Measurements from ENCODE around the gene HCFC1R1. TPM values are rescaled to one million over a fixed set of nuclear protein-coding genes. Genes with fewer than 3 reads are reported as not detected.

Gene HCFC1R1
- total and polyA plus RNA-seq, 2 experiments from 2014 or later, result 30.2 to 192 TPM

DNA sequence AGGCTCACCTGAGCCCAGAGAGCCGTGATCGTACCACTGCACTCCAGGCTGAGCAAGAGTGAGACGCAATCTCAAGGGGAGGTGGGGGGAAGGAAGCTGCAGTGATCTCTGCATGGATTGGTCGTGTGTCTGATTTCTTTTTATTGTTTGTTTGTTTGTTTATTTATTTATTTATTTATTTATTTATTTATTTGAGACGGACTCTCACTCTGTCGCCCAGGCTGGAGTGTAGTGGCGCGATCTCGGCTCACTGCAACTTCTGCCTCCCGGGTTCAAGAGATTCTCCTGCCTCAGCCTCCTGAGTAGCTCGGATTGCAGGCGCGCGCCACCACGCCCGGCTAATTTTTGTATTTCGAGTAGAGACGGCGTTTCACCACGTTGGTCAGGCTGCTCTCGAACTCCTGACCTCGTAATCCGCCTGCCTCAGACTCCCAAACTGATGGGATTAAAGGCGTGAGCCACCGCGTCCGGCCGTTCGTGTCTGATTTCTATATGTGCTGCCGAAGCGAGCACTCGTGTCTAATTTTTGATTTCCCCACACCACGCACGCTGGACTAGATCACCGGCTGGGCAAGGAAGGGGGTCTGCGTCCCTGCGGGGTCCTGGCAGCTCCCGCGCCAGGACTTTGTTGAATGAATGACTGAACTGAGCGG, 4.0 kb downstream of the HCFC1R1 start (continued):
- no peak for TF ChIP-seq JUNB (IDR thresholded peaks at IDR 0.05; ENCODE audit: unreplicated experiment)
- TF ChIP-seq POLR2AphosphoS5 (IDR thresholded peaks at IDR 0.05; ENCODE audit: low read depth), result no peak
- no peak for TF ChIP-seq REST (IDR thresholded peaks at IDR 0.05; ENCODE audit: unreplicated experiment)
- no peak for TF ChIP-seq ZNF331 (CRISPR knock-in tag; IDR thresholded peaks at IDR 0.05; ENCODE audit: low read depth)

DNA sequence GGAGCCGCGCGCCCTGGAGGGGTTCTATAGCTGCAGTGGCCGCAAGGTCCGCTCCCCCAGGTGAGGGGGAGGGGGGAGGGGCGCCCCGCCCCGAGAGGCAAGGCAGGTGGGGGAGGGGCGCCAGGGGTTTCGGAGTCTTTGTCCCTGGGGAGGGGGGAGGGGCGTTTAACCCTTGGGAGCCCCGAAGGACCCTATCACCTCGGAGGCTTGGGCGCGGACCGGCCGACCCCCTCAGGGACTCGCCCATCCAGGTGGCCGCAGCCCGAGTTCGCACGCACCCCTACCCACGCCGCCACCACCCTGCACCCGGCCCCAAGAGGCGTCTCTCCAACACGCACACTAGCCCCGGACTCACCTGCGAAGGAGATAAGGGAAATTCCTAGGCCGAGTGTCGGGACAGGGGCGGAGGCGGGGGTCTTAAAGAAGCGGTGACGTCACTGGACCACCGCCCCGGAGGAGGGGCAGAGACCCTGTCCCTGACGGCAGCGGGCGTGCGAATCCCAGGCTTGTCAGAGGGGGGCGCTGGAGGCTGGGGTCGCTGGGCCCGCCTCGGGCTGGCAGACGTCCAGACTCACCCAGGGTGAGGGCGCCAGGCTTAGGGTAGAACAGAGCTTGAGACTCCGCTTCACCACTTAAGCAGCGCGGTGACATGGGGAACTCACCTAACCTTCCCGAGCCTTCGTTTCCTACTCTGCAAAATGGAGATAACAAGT, 5.8 kb downstream of the HCFC1R1 start, which contains the start of gene CLDN6:
TSS of gene CLDN6 (minus strand) at position 390 of the 713 bp plus-strand sequence. CDS start 2,162 bp downstream, outside the sequence.
- Histone ChIP-seq H3K36me3 (ENCODE audit: insufficient read depth) (no peaks in the 10 kb centered on the region), H3K79me2 (replicated peaks; ENCODE audit: insufficient read depth) (peaks cover 39% of the 10 kb centered on the region), H3K4me3 (peak within 1 kb of the TSS; percentile 99), H3K4me2 (peak within 1 kb of the TSS; percentile 99), H4K20me1 (replicated peaks; ENCODE audit: insufficient read depth) (peaks cover 36% of the 10 kb centered on the region), H3K27ac (ENCODE audit: low read depth) (peak within 1 kb of the TSS; percentile 99), H3K27me3 (ENCODE audit: insufficient read depth) (no peaks in the 10 kb centered on the region; the same call in 1 of the 2 replicates), H3K4me1 (ENCODE audit: insufficient read depth) (peaks cover 62% of the 10 kb centered on the region), H3F3A (replicated peaks; ENCODE audit: low read depth) (peaks cover 59% of the 10 kb centered on the region), H3K9me2 (ENCODE audit: insufficient read depth) (no peaks in the 10 kb centered on the region), H2AFZ (no peak within 1 kb of the TSS)
- peak; percentile 19 for ATAC-seq
- Mint-ChIP-seq H3K9me3 (peaks cover 7% of the 10 kb centered on the region; the same call in 2 of the 3 replicates), H3K27me3 (ENCODE audit: insufficient read depth, low read depth, poor library complexity) (peaks cover 49% of the 10 kb centered on the region), H3K36me3 (ENCODE audit: low read depth) (peaks cover 49% of the 10 kb centered on the region), H3K4me1 (peaks cover 57% of the 10 kb centered on the region), H3K4me3 (peak within 1 kb of the TSS; percentile 95), H3K27ac (peak within 1 kb of the TSS; percentile 99)
- DNase-seq (ENCODE audit: low spot score), result peak; percentile 98
- TF ChIP-seq STAT1 (IDR thresholded peaks at IDR 0.05; ENCODE audit: unreplicated experiment) (no peak), EZH2 (IDR thresholded peaks at IDR 0.05; ENCODE audit: low read depth, unreplicated experiment) (no peak), REST (IDR thresholded peaks at IDR 0.05; ENCODE audit: unreplicated experiment) (no peak), CREB1 (CRISPR knock-in tag; IDR thresholded peaks at IDR 0.05; ENCODE audit: low read depth) (peak; percentile 99), ZNF114 (CRISPR knock-in tag; IDR thresholded peaks at IDR 0.05) (no peak), EZH2phosphoT487 (IDR thresholded peaks at IDR 0.05; ENCODE audit: unreplicated experiment) (no peak), NANOG (IDR thresholded peaks at IDR 0.05; ENCODE audit: borderline replicate concordance) (no peak), ZNF331 (CRISPR knock-in tag; IDR thresholded peaks at IDR 0.05; ENCODE audit: low read depth) (no peak), JUNB (IDR thresholded peaks at IDR 0.05; ENCODE audit: unreplicated experiment) (no peak)
- TF ChIP-seq, protein P1, sequence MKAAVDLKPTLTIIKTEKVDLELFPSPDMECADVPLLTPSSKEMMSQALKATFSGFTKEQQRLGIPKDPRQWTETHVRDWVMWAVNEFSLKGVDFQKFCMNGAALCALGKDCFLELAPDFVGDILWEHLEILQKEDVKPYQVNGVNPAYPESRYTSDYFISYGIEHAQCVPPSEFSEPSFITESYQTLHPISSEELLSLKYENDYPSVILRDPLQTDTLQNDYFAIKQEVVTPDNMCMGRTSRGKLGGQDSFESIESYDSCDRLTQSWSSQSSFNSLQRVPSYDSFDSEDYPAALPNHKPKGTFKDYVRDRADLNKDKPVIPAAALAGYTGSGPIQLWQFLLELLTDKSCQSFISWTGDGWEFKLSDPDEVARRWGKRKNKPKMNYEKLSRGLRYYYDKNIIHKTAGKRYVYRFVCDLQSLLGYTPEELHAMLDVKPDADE (IDR thresholded peaks at IDR 0.05), result peak; percentile 60; the same call in 1 of the 2 replicates

All from GM23338 (cell line).